Measurements from ENCODE around the gene KANSL1. TPM values are rescaled to one million over a fixed set of nuclear protein-coding genes. Genes with fewer than 3 reads are reported as not detected.
A peak's percentile ranks its signal among the peaks of the same experiment; 100 is the strongest.
"Not testable (repeated sequence)": the region's sequence is repeated elsewhere in the genome, so short reads cannot be mapped to it uniquely, and the experiment has no call there.

The KANSL1 gene
- polyA plus RNA-seq, 3 donors = 84.5 to 90.4 (median 85.7) TPM

DNA sequence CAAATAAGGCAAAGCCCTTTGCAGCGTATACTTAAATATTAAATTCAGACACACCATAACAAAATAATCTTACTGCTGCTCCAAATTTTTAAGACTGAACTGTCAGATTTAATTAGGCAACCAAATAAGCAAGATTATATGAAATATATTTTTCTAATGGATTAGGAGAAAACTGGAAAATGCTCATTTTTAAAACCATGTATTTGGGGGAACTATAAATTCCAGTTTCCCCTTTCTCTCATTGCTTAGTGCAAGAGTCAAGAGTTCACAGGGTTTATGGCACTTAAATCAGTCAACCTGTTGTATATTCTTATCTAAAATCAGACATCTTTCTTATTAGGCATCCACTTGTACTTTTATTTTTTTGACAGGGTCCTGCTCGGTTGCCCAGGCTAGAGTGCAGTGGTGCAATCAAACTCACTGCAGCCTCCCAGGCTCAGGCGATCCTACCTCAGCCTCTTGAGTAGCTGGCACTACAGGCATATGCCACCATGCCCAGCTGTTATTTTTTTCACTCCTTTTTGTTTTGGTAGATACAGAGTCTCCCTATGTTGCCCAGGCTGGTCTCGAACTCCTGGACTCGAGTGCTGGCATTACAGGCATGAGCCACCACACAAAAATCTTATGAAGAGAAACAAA is 2.1 kb upstream of the KANSL1 start:
- DNase-seq (ENCODE audit: extremely low read depth in 1 of 11, low read depth in 9 of 11, low spot score in 4 of 11) = no peak

GRCh38 chr17:46194393-46195216 is 1.4 kb upstream of the KANSL1 start:
- peak in 9 of 11 donors; percentile 11 to 57 (median 35) for DNase-seq (ENCODE audit: extremely low read depth in 1 of 11, low read depth in 9 of 11, low spot score in 4 of 11)

GRCh38 chr17:46193626-46194392 is 580 bp upstream of the KANSL1 start:
- DNase-seq (ENCODE audit: extremely low read depth in 1 of 11, low read depth in 9 of 11, low spot score in 4 of 11) = peak; percentile 78 to 92 (median 88)

- peak; percentile 39 to 78 (median 66) for DNase-seq (ENCODE audit: extremely low read depth in 1 of 11, low read depth in 9 of 11, low spot score in 4 of 11)
These were observed 634 bp downstream of the KANSL1 start for GRCh38 chr17:46192439-46193150.

- peak in 1 of 11 donors; percentile 5 for DNase-seq (ENCODE audit: extremely low read depth in 1 of 11, low read depth in 9 of 11, low spot score in 4 of 11)
These were observed 1.1 kb downstream of the KANSL1 start for GRCh38 chr17:46192189-46192438.

DNA sequence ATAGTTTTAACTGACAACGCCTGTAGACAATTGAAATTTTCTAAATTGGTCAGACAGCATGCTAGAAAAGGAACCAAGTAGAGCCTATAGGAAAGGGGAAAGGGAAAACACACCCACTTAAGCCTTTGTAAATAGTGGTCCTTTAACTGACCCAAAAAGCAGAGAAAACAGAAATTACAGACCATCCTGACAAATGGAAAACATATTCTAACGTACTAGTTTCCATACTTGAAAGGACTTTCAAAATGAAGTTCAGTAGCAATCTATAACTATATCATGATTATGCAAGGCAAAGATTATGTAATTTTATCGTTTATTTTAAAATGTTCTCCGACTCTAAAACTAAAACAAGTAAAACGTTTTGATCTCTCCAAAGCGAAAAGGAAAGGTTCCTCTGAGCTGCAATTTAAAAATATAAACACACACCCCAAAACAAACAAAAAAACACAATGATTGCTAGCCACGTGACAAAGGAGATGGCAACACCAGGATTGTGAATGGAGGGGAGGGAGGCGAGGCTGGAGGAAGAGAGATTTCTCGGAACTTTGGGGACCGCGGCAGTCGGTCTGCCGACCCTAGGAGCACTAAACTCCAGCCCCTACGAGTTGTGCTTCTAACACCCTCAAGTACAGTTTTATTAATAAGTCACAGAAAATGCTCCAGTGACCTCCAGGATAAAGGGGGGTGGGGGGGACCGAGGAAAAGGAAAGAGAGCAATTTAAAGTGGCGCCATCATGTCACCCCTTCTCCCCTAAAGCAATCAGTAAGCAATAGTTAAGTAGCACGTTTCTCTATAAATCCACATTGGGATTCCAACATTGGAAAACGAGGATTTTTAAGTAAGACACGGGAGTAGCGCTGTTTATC is 1.7 kb downstream of the KANSL1 start:
- peak; percentile 22 to 49 (median 37) for DNase-seq (ENCODE audit: extremely low read depth in 1 of 11, low read depth in 9 of 11, low spot score in 4 of 11)

DNA sequence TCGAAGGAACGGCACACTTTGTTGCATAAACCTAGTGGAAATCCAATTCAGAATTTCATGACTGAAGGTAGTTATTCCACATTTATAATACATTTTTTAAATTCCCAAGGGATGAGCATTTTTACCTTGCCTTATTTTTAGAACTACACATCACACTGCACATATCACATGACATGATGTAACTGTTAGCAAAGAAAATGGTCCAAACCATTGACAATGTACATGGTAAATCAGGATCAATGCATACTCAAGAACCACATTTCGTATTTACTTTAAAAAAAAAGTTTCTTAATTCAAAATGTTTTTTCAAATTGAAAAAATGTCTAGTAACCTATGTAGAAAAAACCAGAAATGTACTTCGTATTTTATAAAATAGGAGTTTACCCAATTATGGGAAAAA is 2.5 kb downstream of the KANSL1 start:
- no peak for DNase-seq (ENCODE audit: extremely low read depth in 1 of 11, low read depth in 9 of 11, low spot score in 4 of 11)

DNA sequence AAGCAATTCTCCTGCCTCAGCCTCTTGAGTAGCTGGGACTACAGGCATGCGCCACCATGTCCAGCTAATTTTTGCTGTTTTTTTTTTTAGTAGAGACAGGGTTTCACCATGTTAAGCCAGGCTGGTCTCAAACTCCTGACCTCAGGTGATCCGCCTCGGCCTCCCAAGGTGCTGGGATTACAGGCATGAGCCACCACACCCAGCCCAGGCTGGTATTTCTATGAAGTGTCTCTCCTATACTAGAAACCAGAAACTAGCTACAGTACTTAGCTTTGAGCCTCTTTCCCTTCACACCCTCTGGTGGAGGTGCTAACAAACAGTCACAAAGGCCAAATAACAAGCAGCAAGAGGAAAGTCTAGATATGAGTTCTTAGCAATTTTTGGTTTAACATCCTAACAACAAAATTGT is 6.4 kb downstream of the KANSL1 start:
- DNase-seq (ENCODE audit: extremely low read depth in 1 of 11, low read depth in 9 of 11, low spot score in 4 of 11) = not testable (repeated sequence)

GRCh38 chr17:46184696-46185095 is 8.5 kb downstream of the KANSL1 start:
- no peak for DNase-seq (ENCODE audit: extremely low read depth in 1 of 11, low read depth in 9 of 11, low spot score in 4 of 11)

GRCh38 chr17:46183383-46183782 is 9.8 kb downstream of the KANSL1 start:
- not testable (repeated sequence) for DNase-seq (ENCODE audit: extremely low read depth in 1 of 11, low read depth in 9 of 11, low spot score in 4 of 11)

- DNase-seq (ENCODE audit: extremely low read depth in 1 of 11, low read depth in 9 of 11, low spot score in 4 of 11) = no peak
These were observed 10.3 kb downstream of the KANSL1 start for GRCh38 chr17:46182961-46183360.

GRCh38 chr17:46181940-46182339 is 11.3 kb downstream of the KANSL1 start:
- no peak for DNase-seq (ENCODE audit: extremely low read depth in 1 of 11, low read depth in 9 of 11, low spot score in 4 of 11)

- DNase-seq (ENCODE audit: extremely low read depth in 1 of 11, low read depth in 9 of 11, low spot score in 4 of 11) = not testable (repeated sequence)
These were observed 11.9 kb downstream of the KANSL1 start for GRCh38 chr17:46181316-46181715.

GRCh38 chr17:46180892-46181274 is 12.3 kb downstream of the KANSL1 start:
- no peak for DNase-seq (ENCODE audit: extremely low read depth in 1 of 11, low read depth in 9 of 11, low spot score in 4 of 11)

GRCh38 chr17:46180185-46180891 is 12.9 kb downstream of the KANSL1 start:
- not testable (repeated sequence) for DNase-seq (ENCODE audit: extremely low read depth in 1 of 11, low read depth in 9 of 11, low spot score in 4 of 11)

GRCh38 chr17:46179375-46179999 is 13.7 kb downstream of the KANSL1 start:
- no peak for DNase-seq (ENCODE audit: extremely low read depth in 1 of 11, low read depth in 9 of 11, low spot score in 4 of 11)

DNA sequence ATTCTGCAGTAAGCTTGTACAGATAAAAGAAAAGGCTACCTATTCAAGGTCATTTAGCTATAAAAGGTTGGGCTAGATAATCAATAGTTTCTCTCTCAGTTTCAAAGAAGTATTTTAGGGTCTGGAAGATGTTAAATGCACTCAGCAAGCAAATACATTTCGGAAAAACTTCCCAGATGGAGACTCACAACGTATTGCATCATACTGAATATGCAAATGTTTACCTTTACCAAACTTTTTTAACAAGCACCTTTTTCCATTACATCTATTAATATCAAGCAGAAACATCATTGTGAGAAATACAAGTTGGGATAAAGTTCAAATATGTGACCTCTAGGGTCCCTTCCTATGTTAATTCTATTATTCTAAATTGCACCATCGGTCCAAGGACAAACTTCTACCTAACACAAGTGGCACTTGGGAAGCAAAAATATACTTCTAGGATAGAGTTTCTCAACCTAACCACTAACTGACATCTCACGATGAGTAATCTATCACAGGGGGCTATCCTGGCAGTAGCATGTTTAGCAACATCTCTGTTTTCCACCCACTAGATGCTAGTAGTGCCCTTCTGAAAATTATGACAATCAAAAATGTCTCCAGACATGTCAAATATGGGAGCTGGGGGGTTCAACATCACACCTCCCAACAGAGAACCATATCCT is 14.5 kb downstream of the KANSL1 start:
- no peak for DNase-seq (ENCODE audit: extremely low read depth in 1 of 11, low read depth in 9 of 11, low spot score in 4 of 11)
